ENCODE measurements around the gene CASP7.

- TF ChIP-seq CTCF (conservative IDR thresholded peaks at IDR 0.05) (no peak), EZH2 (IDR thresholded peaks at IDR 0.05; ENCODE audit: low read depth) (no peak)
Observed at GRCh38 chr10:113631684-113632367, 47.9 kb upstream of the CASP7 start.
